Endothelial cell (in vitro differentiated cells): ENCODE results near the gene CMTM1. TPM values are rescaled to one million over a fixed set of nuclear protein-coding genes. Genes with fewer than 3 reads are reported as not detected.

ENCODE experiments used
- DNase-seq: peaks from one replicate; pipeline ENCODE4 v3.0.0; 2021; ENCODE audit warnings: low spot score
- H3K27ac Mint-ChIP-seq: one replicate; pipeline ENCODE4 v1.8.0; 2021; ENCODE audit warnings: mixed read lengths, inconsistent platforms; ENCODE audit not compliant: unreplicated experiment
- H3K27me3 Mint-ChIP-seq: one replicate; pipeline ENCODE4 v1.8.0; 2021; ENCODE audit warnings: mild to moderate bottlenecking, moderate library complexity, mixed read lengths, inconsistent platforms; ENCODE audit not compliant: unreplicated experiment
- H3K36me3 Mint-ChIP-seq: one replicate; pipeline ENCODE4 v1.8.0; 2021; ENCODE audit warnings: mild to moderate bottlenecking, low read depth, mixed read lengths, inconsistent platforms; ENCODE audit not compliant: unreplicated experiment
- H3K4me1 Mint-ChIP-seq: one replicate; pipeline ENCODE4 v1.8.0; 2021; ENCODE audit warnings: mild to moderate bottlenecking, mixed read lengths, inconsistent platforms; ENCODE audit not compliant: unreplicated experiment
- H3K4me3 Mint-ChIP-seq: one replicate; pipeline ENCODE4 v1.8.0; 2021; ENCODE audit warnings: mild to moderate bottlenecking, mixed read lengths, inconsistent platforms; ENCODE audit not compliant: unreplicated experiment
- H3K9me3 Mint-ChIP-seq: one replicate; pipeline ENCODE4 v1.8.0; 2021; ENCODE audit warnings: mixed read lengths, inconsistent platforms; ENCODE audit not compliant: unreplicated experiment
- total RNA-seq: library from RNA; stranded (reverse); fragmentation: NEBNext Ultra II Directional; extraction: Animal tissue kit (Norgen Biotek cat#: 25700); gene quantifications from one replicate; pipeline ENCODE4 v1.2.1, GENCODE V29; 2021; ENCODE audit not compliant: unreplicated experiment
- TF ChIP-seq, protein P1 (sequence below): fragments of 200-600 bp; sonication (generic); IDR thresholded peaks from one replicate; pipeline ENCODE4 v1.5.0; 2021; ENCODE audit warnings: antibody characterized with exemption; ENCODE audit not compliant: unreplicated experiment

Gene CMTM1
- total RNA-seq, 1 donor from 2014 or later = 8.3 TPM

- TF ChIP-seq, protein P1, sequence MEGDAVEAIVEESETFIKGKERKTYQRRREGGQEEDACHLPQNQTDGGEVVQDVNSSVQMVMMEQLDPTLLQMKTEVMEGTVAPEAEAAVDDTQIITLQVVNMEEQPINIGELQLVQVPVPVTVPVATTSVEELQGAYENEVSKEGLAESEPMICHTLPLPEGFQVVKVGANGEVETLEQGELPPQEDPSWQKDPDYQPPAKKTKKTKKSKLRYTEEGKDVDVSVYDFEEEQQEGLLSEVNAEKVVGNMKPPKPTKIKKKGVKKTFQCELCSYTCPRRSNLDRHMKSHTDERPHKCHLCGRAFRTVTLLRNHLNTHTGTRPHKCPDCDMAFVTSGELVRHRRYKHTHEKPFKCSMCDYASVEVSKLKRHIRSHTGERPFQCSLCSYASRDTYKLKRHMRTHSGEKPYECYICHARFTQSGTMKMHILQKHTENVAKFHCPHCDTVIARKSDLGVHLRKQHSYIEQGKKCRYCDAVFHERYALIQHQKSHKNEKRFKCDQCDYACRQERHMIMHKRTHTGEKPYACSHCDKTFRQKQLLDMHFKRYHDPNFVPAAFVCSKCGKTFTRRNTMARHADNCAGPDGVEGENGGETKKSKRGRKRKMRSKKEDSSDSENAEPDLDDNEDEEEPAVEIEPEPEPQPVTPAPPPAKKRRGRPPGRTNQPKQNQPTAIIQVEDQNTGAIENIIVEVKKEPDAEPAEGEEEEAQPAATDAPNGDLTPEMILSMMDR = no peak
- H3K9me3 Mint-ChIP-seq = no peaks in the 10 kb centered on the region
- H3K36me3 Mint-ChIP-seq = peaks cover 26% of the 10 kb centered on the region
- DNase-seq = no peak
- peaks cover 7% of the 10 kb centered on the region for H3K27me3 Mint-ChIP-seq
- H3K27ac Mint-ChIP-seq = no peak overlapping the region
- no peak overlapping the region for H3K4me3 Mint-ChIP-seq
- H3K4me1 Mint-ChIP-seq = peaks cover 24% of the 10 kb centered on the region
These were observed 48.0 kb downstream of the CMTM1 start for GRCh38 chr16:66614161-66614802.

- H3K4me3 Mint-ChIP-seq = no peak overlapping the region
- peaks cover 11% of the 10 kb centered on the region for H3K36me3 Mint-ChIP-seq
- no peak for DNase-seq
- H3K27me3 Mint-ChIP-seq = peaks cover 7% of the 10 kb centered on the region
- no peaks in the 10 kb centered on the region for H3K9me3 Mint-ChIP-seq
- TF ChIP-seq, protein P1 = no peak
- no peak overlapping the region for H3K27ac Mint-ChIP-seq
- peaks cover 15% of the 10 kb centered on the region for H3K4me1 Mint-ChIP-seq
These were observed 49.9 kb downstream of the CMTM1 start for GRCh38 chr16:66616169-66616568.

DNA sequence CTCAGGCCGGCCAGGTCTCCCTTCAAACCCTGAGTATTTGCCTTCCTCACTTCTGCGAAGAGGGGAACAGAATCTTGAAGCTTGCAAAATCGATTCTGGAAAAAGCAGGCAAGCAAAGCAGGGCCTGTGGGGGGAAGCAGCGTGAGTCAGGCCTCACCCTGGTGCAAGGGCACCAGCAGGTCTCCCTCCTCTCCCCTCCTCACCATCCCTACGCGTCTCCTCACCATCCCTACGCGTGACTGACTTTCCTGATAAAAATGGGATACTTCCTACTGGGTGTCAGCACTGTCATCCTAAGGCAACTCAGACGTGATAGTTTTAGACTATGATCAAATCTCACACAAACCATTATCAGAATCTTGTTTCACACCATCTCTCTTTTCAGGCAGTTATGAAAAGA, 50.4 kb downstream of the CMTM1 start:
- H3K27ac Mint-ChIP-seq = no peak overlapping the region
- DNase-seq = no peak
- no peak overlapping the region for H3K4me3 Mint-ChIP-seq

DNA sequence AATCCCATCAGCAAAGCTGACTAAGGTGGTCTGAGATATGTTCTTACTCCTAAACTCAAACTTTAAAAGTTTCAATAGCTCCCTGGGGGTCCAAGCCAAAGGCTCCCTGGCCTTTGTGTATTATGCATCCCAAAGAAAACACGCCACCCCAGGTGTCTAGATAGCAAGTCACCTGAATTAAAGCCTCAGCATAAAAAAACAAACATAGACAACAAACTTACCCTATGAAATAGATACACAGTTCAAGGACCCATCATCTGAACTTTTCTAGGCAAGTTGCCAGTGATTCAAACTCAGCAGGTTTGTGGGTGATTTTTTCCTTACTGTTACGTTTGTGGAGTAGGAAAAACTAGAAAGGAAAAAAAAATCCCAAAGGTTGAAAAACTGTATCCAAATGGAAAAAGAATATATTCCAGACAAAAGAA, 50.8 kb downstream of the CMTM1 start:
- TF ChIP-seq, protein P1 = no peak
- Mint-ChIP-seq H3K4me1 (peaks cover 15% of the 10 kb centered on the region), H3K27ac (no peak overlapping the region), H3K27me3 (peaks cover 6% of the 10 kb centered on the region), H3K9me3 (no peaks in the 10 kb centered on the region), H3K36me3 (peaks cover 4% of the 10 kb centered on the region), H3K4me3 (no peak overlapping the region)
- DNase-seq = no peak

More for the DNA sequence above, 50.4 kb downstream of the CMTM1 start:
- peaks cover 15% of the 10 kb centered on the region for H3K4me1 Mint-ChIP-seq
- peaks cover 6% of the 10 kb centered on the region for H3K36me3 Mint-ChIP-seq
- peaks cover 6% of the 10 kb centered on the region for H3K27me3 Mint-ChIP-seq
- no peaks in the 10 kb centered on the region for H3K9me3 Mint-ChIP-seq
- TF ChIP-seq, protein P1 = no peak

- H3K27ac Mint-ChIP-seq = peak overlapping the region; percentile 76
- H3K4me3 Mint-ChIP-seq = no peak overlapping the region
- TF ChIP-seq, protein P1 = no peak
- peaks cover 4% of the 10 kb centered on the region for H3K27me3 Mint-ChIP-seq
- peaks cover 15% of the 10 kb centered on the region for H3K4me1 Mint-ChIP-seq
- peaks cover 4% of the 10 kb centered on the region for H3K36me3 Mint-ChIP-seq
- H3K9me3 Mint-ChIP-seq = no peaks in the 10 kb centered on the region
- DNase-seq = no peak
These were observed 51.5 kb downstream of the CMTM1 start for GRCh38 chr16:66617728-66618127.
